ENCODE measurements around the gene KCNK15.

- TF ChIP-seq CTCF (IDR thresholded peaks at IDR 0.05): no peak
- TF ChIP-seq ZFX (IDR thresholded peaks at IDR 0.05; ENCODE audit: borderline replicate concordance): no peak
Measured at GRCh38 chr20:44772636-44773035, 27.0 kb downstream of the KCNK15 start.
